Loucy (cell line): Measurements from ENCODE around the gene RECQL5.

Source experiments
- EZH2phosphoT487 ChIP-seq: fragments of 200-600 bp; IDR thresholded peaks from 2 replicates; pipeline ENCODE4 v1.6.1; 2018; ENCODE audit warnings: antibody characterized with exemption, mild to moderate bottlenecking, moderate library complexity, borderline replicate concordance
- TF ChIP-seq, protein P1 (sequence below): fragments of 200-600 bp; sonication (generic); conservative IDR thresholded peaks from 2 replicates; pipeline ENCODE4 v1.5.1; 2014; ENCODE audit warnings: mild to moderate bottlenecking, antibody characterized with exemption, low read length

DNA sequence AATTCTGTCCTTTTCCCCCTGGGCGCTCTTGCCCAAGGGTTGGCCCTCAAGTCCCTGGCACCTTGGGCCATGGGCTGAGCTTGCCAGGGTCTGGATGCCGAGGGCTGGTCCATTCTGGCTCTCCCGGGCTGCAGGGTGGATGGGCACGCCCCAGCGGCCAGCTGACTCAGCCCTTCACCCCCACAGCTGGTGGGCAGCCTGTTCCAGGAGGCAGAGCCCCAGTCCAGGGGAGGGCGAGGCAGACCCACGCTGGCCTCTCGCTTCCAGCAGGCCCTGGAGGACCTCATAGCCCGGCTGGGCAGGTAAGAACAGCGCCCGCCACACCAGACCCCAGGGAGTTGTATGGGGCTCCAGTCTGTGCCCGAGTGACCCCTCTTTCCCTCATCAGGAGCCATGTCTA lies 64.3 kb downstream of the RECQL5 start:
- TF ChIP-seq, protein P1, sequence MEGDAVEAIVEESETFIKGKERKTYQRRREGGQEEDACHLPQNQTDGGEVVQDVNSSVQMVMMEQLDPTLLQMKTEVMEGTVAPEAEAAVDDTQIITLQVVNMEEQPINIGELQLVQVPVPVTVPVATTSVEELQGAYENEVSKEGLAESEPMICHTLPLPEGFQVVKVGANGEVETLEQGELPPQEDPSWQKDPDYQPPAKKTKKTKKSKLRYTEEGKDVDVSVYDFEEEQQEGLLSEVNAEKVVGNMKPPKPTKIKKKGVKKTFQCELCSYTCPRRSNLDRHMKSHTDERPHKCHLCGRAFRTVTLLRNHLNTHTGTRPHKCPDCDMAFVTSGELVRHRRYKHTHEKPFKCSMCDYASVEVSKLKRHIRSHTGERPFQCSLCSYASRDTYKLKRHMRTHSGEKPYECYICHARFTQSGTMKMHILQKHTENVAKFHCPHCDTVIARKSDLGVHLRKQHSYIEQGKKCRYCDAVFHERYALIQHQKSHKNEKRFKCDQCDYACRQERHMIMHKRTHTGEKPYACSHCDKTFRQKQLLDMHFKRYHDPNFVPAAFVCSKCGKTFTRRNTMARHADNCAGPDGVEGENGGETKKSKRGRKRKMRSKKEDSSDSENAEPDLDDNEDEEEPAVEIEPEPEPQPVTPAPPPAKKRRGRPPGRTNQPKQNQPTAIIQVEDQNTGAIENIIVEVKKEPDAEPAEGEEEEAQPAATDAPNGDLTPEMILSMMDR = no peak
- no peak for TF ChIP-seq EZH2phosphoT487
